PC-9 (cell line): ENCODE results near the gene DGKD.

Experiments used
- CTCF ChIP-seq: fragments of 200-600 bp; sonication (generic); conservative IDR thresholded peaks from 2 replicates; pipeline ENCODE4 v1.6.1; 2017; ENCODE audit warnings: mixed run types, antibody characterized with exemption, mild to moderate bottlenecking, moderate library complexity
- EZH2 ChIP-seq: fragments of 200-600 bp; sonication (generic); IDR thresholded peaks from 2 replicates; pipeline ENCODE4 v1.8.0; 2017; ENCODE audit warnings: antibody characterized with exemption, low read depth

- TF ChIP-seq CTCF (no peak), EZH2 (no peak)
These were observed 15.8 kb downstream of the DGKD start for GRCh38 chr2:233369897-233370685.
